Measurements from ENCODE around the gene CAPS. TPM values are rescaled to one million over a fixed set of nuclear protein-coding genes. Genes with fewer than 3 reads are reported as not detected.
"Not testable (repeated sequence)": the region's sequence is repeated elsewhere in the genome, so short reads cannot be mapped to it uniquely, and the experiment has no call there.

The CAPS gene
- polyA plus RNA-seq, 2 donors: 8.0 to 18.7 TPM

DNA sequence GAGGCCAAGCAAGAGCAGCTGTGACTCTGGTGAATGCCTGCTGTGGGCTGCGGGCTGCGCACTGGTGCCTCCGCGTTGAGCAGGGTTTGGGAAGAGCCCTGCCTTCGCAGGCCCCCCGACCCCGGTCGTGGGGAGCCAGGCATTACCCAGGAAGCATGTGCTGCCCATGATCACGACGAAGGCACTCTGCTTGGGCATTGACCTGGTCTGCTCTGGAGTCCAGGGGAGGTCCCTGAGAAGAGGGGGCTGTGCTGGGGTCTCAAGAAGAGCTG, 44.7 kb downstream of the CAPS start:
- Histone ChIP-seq H3K9me3 (ENCODE audit: control insufficient read depth in 2 of 2, insufficient read depth in 1 of 2, low read depth in 1 of 2, low read length in 1 of 2) (no peaks in the 10 kb centered on the region), H3K27me3 (ENCODE audit: control insufficient read depth in 1 of 2, insufficient read depth in 2 of 2, low read length in 2 of 2) (no peaks in the 10 kb centered on the region), H3K27ac (ENCODE audit: low read depth in 2 of 2, low read length in 1 of 2) (no peak overlapping the region), H3K4me1 (ENCODE audit: control insufficient read depth in 2 of 2, insufficient read depth in 2 of 2, low read length in 1 of 2) (peaks cover 20 to 32% of the 10 kb centered on the region in 2 donors), H3K4me3 (ENCODE audit: low read depth in 1 of 2, low read length in 2 of 2) (no peak overlapping the region), H3K36me3 (ENCODE audit: control insufficient read depth in 2 of 2, insufficient read depth in 2 of 2, low read length in 1 of 2) (peaks cover 0 to 7% of the 10 kb centered on the region in 2 donors)
- 89 to 91% methylated on average over 10 of the region's 10 CpGs for WGBS, 2 donors

DNA sequence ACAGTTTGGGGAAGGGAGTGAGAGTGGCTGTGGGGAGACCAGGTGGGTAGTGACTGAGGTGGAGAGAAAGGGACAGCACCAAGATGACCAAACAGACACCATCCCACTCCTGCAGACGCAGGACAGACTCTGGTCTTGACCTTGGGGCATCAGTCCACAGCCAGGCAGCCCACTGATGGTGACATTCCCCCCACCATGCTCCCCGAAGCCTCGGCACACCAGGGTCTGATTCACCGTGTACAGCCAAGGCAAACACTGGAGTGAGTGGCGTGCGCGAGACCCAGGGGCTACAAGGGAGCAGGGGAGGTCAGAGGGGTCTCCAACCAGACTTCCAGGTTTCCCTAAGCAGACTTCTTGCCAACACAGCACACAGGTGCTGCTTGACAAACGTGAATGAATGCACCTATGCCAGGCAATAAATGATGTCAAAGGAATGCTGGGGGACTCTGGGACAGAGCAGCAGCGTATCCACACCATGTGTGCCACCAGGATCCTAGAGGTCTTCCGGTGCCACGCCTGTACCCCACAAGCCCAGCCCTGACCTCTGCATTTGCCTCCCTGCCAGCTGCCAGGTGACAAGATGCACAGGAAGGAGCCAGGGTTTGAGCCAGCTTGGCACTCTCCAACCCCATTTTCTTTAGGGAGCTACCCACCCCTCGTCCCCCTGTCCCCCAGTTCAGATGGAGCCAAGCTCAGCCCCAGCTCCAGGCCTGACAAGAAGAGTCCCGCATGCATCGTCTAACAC, 45.4 kb downstream of the CAPS start:
- Histone ChIP-seq H3K4me1 (ENCODE audit: control insufficient read depth in 2 of 2, insufficient read depth in 2 of 2, low read length in 1 of 2) (peaks cover 19 to 30% of the 10 kb centered on the region in 2 donors), H3K4me3 (ENCODE audit: low read depth in 1 of 2, low read length in 2 of 2) (no peak overlapping the region), H3K9me3 (ENCODE audit: control insufficient read depth in 2 of 2, insufficient read depth in 1 of 2, low read depth in 1 of 2, low read length in 1 of 2) (no peaks in the 10 kb centered on the region), H3K27ac (ENCODE audit: low read depth in 2 of 2, low read length in 1 of 2) (no peak overlapping the region), H3K36me3 (ENCODE audit: control insufficient read depth in 2 of 2, insufficient read depth in 2 of 2, low read length in 1 of 2) (peaks cover 0 to 9% of the 10 kb centered on the region in 2 donors), H3K27me3 (ENCODE audit: control insufficient read depth in 1 of 2, insufficient read depth in 2 of 2, low read length in 2 of 2) (no peaks in the 10 kb centered on the region)
- WGBS, 2 donors: 76 to 82% methylated on average over 14 of the region's 14 CpGs

DNA sequence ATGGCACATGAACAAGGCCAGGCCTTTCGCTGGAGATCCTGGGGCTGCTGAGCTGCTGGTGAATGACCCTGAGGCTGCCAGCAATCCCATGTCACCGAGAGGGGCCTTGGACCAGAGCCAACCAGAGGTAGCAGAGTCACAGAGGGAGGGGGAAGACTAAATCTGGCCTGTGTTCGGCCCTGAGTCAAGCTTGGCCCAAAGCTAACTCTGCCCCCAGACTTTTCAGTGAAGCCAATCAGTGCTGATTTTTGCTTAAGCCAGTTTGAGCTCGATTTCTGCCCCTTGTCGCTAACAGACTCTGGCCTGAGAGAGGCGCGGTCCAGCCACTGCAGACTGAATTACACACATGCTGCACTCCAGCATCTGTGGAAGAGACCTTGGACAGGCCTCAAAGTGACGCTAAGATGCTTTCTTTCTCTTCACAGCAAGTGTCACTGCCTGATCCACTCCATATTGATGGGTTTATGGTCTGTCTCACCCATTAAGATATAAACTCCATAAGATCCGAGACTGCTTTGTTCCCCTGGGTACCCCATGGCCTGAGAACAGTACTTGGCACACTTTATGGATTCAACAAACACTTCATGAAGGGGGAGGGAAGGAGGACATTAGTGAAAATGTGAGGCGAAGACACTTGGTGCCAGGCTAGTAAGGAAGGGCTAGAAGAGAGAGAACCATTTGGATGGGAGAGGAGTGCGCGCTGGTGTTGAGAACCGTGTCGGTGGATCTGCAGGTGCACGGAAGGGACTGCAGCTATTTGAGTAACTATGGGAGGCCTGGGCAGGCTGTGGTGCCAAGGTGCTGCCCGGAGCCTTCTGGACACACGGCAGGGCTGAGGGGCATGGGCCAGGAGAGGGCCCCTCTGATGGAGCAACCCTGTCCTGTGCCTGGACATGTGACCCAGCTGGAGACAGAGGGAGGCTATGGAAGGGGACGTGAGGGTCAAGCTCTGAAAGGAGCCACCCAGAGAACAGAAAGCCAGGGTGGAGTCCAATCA, 46.2 kb downstream of the CAPS start:
- Histone ChIP-seq H3K4me1 (ENCODE audit: control insufficient read depth in 2 of 2, insufficient read depth in 2 of 2, low read length in 1 of 2) (peaks cover 16 to 30% of the 10 kb centered on the region in 2 donors), H3K4me3 (ENCODE audit: low read depth in 1 of 2, low read length in 2 of 2) (no peak overlapping the region), H3K36me3 (ENCODE audit: control insufficient read depth in 2 of 2, insufficient read depth in 2 of 2, low read length in 1 of 2) (peaks cover 0 to 9% of the 10 kb centered on the region in 2 donors), H3K9me3 (ENCODE audit: control insufficient read depth in 2 of 2, insufficient read depth in 1 of 2, low read depth in 1 of 2, low read length in 1 of 2) (no peaks in the 10 kb centered on the region), H3K27me3 (ENCODE audit: control insufficient read depth in 1 of 2, insufficient read depth in 2 of 2, low read length in 2 of 2) (no peaks in the 10 kb centered on the region), H3K27ac (ENCODE audit: low read depth in 2 of 2, low read length in 1 of 2) (peak overlapping the region; percentile 16 to 45)
- 71 to 72% methylated on average over 18 of the region's 18 CpGs for WGBS, 2 donors

DNA sequence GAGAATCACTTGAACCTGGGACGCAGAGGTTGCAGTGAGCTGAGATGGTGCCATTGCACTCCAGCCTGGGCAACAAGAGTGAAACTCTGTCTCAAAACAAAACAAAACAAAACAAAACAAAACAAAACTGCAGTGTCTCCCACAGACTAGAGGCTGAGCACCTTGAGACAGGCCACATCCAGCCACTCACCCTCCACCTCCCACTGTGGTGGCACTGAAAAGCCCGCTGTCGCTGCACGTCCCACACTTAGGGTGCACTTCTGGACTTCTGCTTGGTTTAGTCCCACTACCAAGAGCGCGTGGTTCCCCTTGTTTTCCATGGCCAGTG, 47.6 kb downstream of the CAPS start:
- WGBS, 2 donors: 53 to 76% methylated on average over 6 of the region's 6 CpGs
- peaks cover 16 to 30% of the 10 kb centered on the region in 2 donors for H3K4me1 ChIP-seq (ENCODE audit: control insufficient read depth in 2 of 2, insufficient read depth in 2 of 2, low read length in 1 of 2)

DNA sequence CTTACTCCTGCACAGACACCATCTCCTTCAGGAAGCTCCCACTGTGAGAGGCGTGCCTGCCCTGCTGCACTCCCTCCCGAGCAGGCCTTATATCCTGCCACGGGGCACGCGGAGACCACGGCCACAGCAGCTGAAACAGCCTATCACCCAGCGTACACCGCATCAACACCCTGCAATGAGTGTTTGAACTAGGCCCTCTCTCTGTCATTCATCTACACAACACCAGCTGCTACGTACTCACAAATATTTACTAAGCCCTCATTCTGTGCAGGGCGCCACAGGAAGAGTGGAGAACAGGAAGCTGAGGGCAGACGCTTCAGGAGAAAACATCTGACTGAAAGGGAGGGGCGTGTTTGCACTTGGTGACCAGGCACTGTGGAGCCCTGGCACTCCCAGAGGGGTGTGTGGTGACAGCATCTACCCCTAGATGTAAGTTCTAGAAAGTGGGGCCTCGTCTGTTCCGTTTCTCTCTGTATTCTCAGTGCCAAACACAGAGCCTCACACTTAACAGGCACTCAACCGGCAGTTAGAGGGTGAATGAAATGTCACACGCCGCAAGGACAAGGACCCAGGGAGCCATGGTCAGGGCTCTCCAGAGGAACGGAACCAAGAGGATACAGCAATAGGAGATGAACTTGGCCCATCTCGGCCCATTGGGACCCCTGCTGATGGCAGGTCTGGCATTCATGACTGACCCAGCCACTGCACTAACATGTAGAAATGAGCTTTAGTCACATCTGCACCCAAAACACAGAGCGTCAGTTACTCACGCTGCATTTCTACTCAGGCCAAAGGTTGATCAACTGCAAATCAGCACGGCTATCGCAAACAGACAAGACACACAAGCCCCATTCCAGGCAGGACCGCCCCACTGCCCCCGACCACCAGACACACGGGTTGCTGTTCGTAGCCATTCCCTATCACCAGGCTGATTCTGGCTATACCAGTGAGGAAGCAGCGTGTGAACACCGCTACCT, 48.2 kb downstream of the CAPS start:
- H3K27me3 ChIP-seq (ENCODE audit: control insufficient read depth in 1 of 2, insufficient read depth in 2 of 2, low read length in 2 of 2): no peaks in the 10 kb centered on the region
- H3K4me1 ChIP-seq (ENCODE audit: control insufficient read depth in 2 of 2, insufficient read depth in 2 of 2, low read length in 1 of 2): peaks cover 16 to 30% of the 10 kb centered on the region in 2 donors
- no peak overlapping the region for H3K4me3 ChIP-seq (ENCODE audit: low read depth in 1 of 2, low read length in 2 of 2)
- H3K36me3 ChIP-seq (ENCODE audit: control insufficient read depth in 2 of 2, insufficient read depth in 2 of 2, low read length in 1 of 2): peaks cover 0 to 5% of the 10 kb centered on the region in 2 donors
- H3K27ac ChIP-seq (ENCODE audit: low read depth in 2 of 2, low read length in 1 of 2): peak overlapping the region; percentile 76 to 81
- WGBS, 2 donors: 39 to 51% methylated on average over 29 of the region's 29 CpGs
- no peaks in the 10 kb centered on the region for H3K9me3 ChIP-seq (ENCODE audit: control insufficient read depth in 2 of 2, insufficient read depth in 1 of 2, low read depth in 1 of 2, low read length in 1 of 2)

More for the DNA sequence above, 47.6 kb downstream of the CAPS start:
- H3K9me3 ChIP-seq (ENCODE audit: control insufficient read depth in 2 of 2, insufficient read depth in 1 of 2, low read depth in 1 of 2, low read length in 1 of 2); H3K27me3 ChIP-seq (ENCODE audit: control insufficient read depth in 1 of 2, insufficient read depth in 2 of 2, low read length in 2 of 2); H3K36me3 ChIP-seq (ENCODE audit: control insufficient read depth in 2 of 2, insufficient read depth in 2 of 2, low read length in 1 of 2); H3K4me3 ChIP-seq (ENCODE audit: low read depth in 1 of 2, low read length in 2 of 2): not testable (repeated sequence)
- H3K27ac ChIP-seq (ENCODE audit: low read depth in 2 of 2, low read length in 1 of 2): peak overlapping the region; percentile 76 to 81

DNA sequence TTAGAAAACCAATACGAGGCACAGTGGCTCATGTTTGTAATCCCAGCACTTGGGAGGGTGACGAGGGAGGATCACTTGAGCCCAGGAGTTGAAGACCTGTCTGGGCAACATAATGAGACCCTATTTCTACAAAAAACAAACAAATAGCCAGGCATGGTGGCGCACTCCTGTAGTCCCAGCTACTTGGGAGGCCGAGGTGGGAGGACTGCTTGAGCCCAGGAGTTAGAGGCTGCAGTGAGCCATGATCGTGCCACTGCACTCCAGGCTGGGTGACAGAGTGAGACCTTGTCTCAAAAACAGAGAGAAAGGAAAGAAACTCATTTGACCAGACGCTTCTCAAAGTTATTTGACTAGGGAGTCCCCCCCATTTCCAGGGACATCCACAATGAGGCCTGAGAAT, 49.2 kb downstream of the CAPS start:
- H3K4me1 ChIP-seq (ENCODE audit: control insufficient read depth in 2 of 2, insufficient read depth in 2 of 2, low read length in 1 of 2): peaks cover 16 to 33% of the 10 kb centered on the region in 2 donors
- WGBS, 2 donors: 86 to 91% methylated on average over 6 of the region's 6 CpGs
- peak overlapping the region in 1 of 2 donors; percentile 37 for H3K27ac ChIP-seq (ENCODE audit: low read depth in 2 of 2, low read length in 1 of 2)
- H3K9me3 ChIP-seq (ENCODE audit: control insufficient read depth in 2 of 2, insufficient read depth in 1 of 2, low read depth in 1 of 2, low read length in 1 of 2); H3K36me3 ChIP-seq (ENCODE audit: control insufficient read depth in 2 of 2, insufficient read depth in 2 of 2, low read length in 1 of 2); H3K4me3 ChIP-seq (ENCODE audit: low read depth in 1 of 2, low read length in 2 of 2); H3K27me3 ChIP-seq (ENCODE audit: control insufficient read depth in 1 of 2, insufficient read depth in 2 of 2, low read length in 2 of 2): not testable (repeated sequence)

DNA sequence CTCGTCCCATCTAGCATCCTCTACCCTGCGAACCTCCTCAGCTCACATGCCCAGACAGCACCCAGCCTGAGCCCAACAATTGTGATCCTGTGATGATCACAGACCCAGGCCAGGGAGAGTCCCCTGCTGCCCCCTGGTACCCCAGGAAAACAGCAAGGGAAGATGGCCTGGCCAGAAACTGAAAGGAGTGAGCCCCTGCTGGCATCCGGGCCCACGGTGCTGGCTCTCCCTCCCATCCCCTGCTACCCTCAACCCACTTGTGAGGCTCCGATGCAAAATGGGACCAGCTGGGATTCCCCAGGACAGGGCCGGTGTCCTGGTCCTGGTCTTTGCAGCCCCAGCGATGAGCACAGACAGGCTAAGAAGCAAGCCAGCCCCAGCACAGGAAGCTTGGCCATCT, 49.8 kb downstream of the CAPS start:
- H3K27me3 ChIP-seq (ENCODE audit: control insufficient read depth in 1 of 2, insufficient read depth in 2 of 2, low read length in 2 of 2): no peaks in the 10 kb centered on the region
- peak overlapping the region; percentile 11 to 18 for H3K27ac ChIP-seq (ENCODE audit: low read depth in 2 of 2, low read length in 1 of 2)
- H3K9me3 ChIP-seq (ENCODE audit: control insufficient read depth in 2 of 2, insufficient read depth in 1 of 2, low read depth in 1 of 2, low read length in 1 of 2): no peaks in the 10 kb centered on the region
- H3K4me1 ChIP-seq (ENCODE audit: control insufficient read depth in 2 of 2, insufficient read depth in 2 of 2, low read length in 1 of 2): peaks cover 19 to 35% of the 10 kb centered on the region in 2 donors
- H3K36me3 ChIP-seq (ENCODE audit: control insufficient read depth in 2 of 2, insufficient read depth in 2 of 2, low read length in 1 of 2): peaks cover 0 to 3% of the 10 kb centered on the region in 2 donors
- no peak overlapping the region for H3K4me3 ChIP-seq (ENCODE audit: low read depth in 1 of 2, low read length in 2 of 2)
- 85% methylated on average over 7 of the region's 7 CpGs for WGBS, 2 donors

DNA sequence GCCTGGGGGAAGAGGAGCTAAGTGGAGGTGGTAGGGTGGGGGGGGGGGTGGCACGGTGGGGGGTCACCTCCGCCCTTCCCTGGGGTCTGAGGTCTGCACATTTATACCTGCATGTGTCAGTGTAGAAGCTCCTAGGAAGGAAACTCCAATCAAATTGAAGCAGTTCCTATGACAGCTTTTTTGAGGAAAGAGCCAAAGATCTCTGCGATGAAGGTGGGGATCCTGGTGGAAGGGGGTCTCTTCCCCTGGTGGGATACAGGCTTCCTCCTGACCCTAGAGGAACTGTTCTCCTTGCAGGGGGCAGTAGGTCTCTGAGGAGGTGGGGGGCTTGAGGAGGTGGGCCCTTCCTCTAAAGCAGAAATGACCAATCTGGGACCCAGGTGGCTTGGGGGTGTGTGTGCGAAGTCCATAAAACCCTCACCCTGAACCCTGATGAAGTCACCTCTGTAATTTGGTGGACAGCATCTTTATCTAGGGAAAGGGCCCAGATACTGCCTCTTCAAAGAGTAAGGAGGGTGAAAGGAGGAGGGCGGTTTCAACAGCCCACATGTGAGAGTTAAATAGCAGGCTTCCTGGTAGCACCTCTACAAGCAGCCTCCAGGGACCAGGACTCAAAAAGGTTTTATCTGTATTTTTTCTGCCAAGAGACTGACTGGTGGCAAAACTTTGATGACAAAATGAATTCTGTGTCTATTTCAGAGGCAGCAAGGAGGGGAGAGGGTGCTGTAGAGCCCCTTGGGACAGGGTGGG, 50.9 kb downstream of the CAPS start:
- peak overlapping the region in 1 of 2 donors; percentile 26 for H3K27ac ChIP-seq (ENCODE audit: low read depth in 2 of 2, low read length in 1 of 2)

More for the DNA sequence above, 50.9 kb downstream of the CAPS start:
- H3K4me1 ChIP-seq (ENCODE audit: control insufficient read depth in 2 of 2, insufficient read depth in 2 of 2, low read length in 1 of 2): peaks cover 23 to 29% of the 10 kb centered on the region in 2 donors
- H3K4me3 ChIP-seq (ENCODE audit: low read depth in 1 of 2, low read length in 2 of 2): no peak overlapping the region
- 88% methylated on average over 3 to 5 of the region's 5 CpGs for WGBS, 2 donors
- no peaks in the 10 kb centered on the region for H3K27me3 ChIP-seq (ENCODE audit: control insufficient read depth in 1 of 2, insufficient read depth in 2 of 2, low read length in 2 of 2)
- H3K36me3 ChIP-seq (ENCODE audit: control insufficient read depth in 2 of 2, insufficient read depth in 2 of 2, low read length in 1 of 2): peaks cover 0 to 2% of the 10 kb centered on the region in 2 donors
- no peaks in the 10 kb centered on the region for H3K9me3 ChIP-seq (ENCODE audit: control insufficient read depth in 2 of 2, insufficient read depth in 1 of 2, low read depth in 1 of 2, low read length in 1 of 2)
